K562 (cell line): ENCODE results near the gene GART. TPM values are rescaled to one million over a fixed set of nuclear protein-coding genes. Genes with fewer than 3 reads are reported as not detected.

ENCODE experiments used
- BDP1 ChIP-seq: IDR thresholded peaks from 3 replicates; pipeline ENCODE4 v1.6.1; 2011; ENCODE audit not compliant: insufficient read length, insufficient read depth
- CAMTA2 ChIP-seq: fragments of 250-450 bp; sonication (Bioruptor Pico); conservative IDR thresholded peaks from 2 replicates; pipeline ENCODE4 v1.5.1; 2022
- HDAC8 ChIP-seq: fragments of 450-650 bp; IDR thresholded peaks from 2 replicates; pipeline ENCODE4 v1.6.1; 2016; ENCODE audit warnings: mild to moderate bottlenecking, missing genetic modification characterization, moderate library complexity, missing compliant biosample characterization
- MYNN ChIP-seq, 2 experiments: sonication (generic); formaldehyde crosslinking in 1 of 2; IDR thresholded peaks; 2 replicates each; pipeline versions ENCODE4 v1.5.0 to v1.6.1; 2016 to 2020; ENCODE audit warnings: antibody characterized with exemption in 1 of 2, missing genetic modification reagents in 1 of 2
- NCOR1 ChIP-seq: fragments of 450-650 bp; IDR thresholded peaks from 2 replicates; pipeline ENCODE4 v1.6.1; 2016; ENCODE audit warnings: mild to moderate bottlenecking, moderate library complexity
- NFXL1 ChIP-seq: fragments of 450-650 bp; formaldehyde crosslinking; IDR thresholded peaks from 2 replicates; pipeline ENCODE4 v1.4.0; 2021; ENCODE audit warnings: mild to moderate bottlenecking
- NUFIP1 ChIP-seq: fragments of 450-650 bp; IDR thresholded peaks from 2 replicates; pipeline ENCODE4 v1.6.1; 2018; ENCODE audit not compliant: partially characterized antibody
- POLR2H ChIP-seq: IDR thresholded peaks from 2 replicates; pipeline ENCODE4 v1.6.1; 2016; ENCODE audit warnings: missing genetic modification characterization, low read depth, mild to moderate bottlenecking, control low read depth, missing compliant biosample characterization, moderate library complexity
- RBM15 ChIP-seq: fragments of 200-400 bp; formaldehyde crosslinking; IDR thresholded peaks from 2 replicates; pipeline ENCODE4 v1.6.1; 2018; ENCODE audit warnings: mild to moderate bottlenecking, low read length, moderate library complexity; ENCODE audit not compliant: insufficient read depth
- SIN3A ChIP-seq, 2 experiments: fragments of 150-350 bp in 1 of 2; IDR thresholded peaks; 2 replicates each; pipeline ENCODE4 v1.6.1; 2011 to 2016; ENCODE audit warnings: borderline replicate concordance in 2 of 2, low read depth in 2 of 2, low read length in 2 of 2, mild to moderate bottlenecking in 2 of 2, moderate library complexity in 2 of 2; ENCODE audit not compliant: control insufficient read depth in 1 of 2
- STAT5A ChIP-seq: IDR thresholded peaks from 2 replicates; pipeline ENCODE4 v1.6.1; 2012; ENCODE audit warnings: low read length, inconsistent platforms, borderline replicate concordance
- THAP12 ChIP-seq: fragments of 250-450 bp; sonication (Bioruptor Pico); IDR thresholded peaks from 2 replicates; pipeline ENCODE4 v1.9.0; 2021; ENCODE audit warnings: mild to moderate bottlenecking, inconsistent platforms
- ZNF785 ChIP-seq: fragments of 250-450 bp; sonication (Bioruptor Pico); IDR thresholded peaks from 2 replicates; pipeline ENCODE4 v1.4.0; 2020; ENCODE audit warnings: mild to moderate bottlenecking
- polyA plus RNA-seq, 8 experiments: library from polyadenylated mRNA; depleted of rRNA in 4 of 8; stranded (reverse) in 5 of 8; unstranded in 3 of 8; fragments of >200 nt; fragmentation: Nextera tagmentation in 2 of 8; fragmentation: Illumina TruSeq in 1 of 8; extraction: Ambion mirVana in 2 of 8; extraction: Trizol in 1 of 8; gene quantifications; 2 replicates each; pipeline versions ENCODE4 v1.2.1 to v1.2.3, GENCODE V29; 2011 to 2014; ENCODE audit warnings: inconsistent platforms in 1 of 8, missing spikeins in 1 of 8
- total RNA-seq, 7 experiments: library from RNA; depleted of rRNA in 6 of 7; stranded (reverse); fragments of >200 nt in 6 of 7; fragmentation: Illumina TruSeq in 2 of 7; extraction: Trizol in 2 of 7; gene quantifications; 2 replicates each; pipeline versions ENCODE4 v1.2.1 to v1.2.3, GENCODE V29; 2011 to 2021; ENCODE audit warnings: low replicate concordance in 1 of 7

GART gene
- total and polyA plus RNA-seq, 9 of the 15 experiments (the other 6 are each of a cell fraction or from before 2014, with no cell fraction given): 141 to 429 (median 349) TPM

- TF ChIP-seq THAP12 (CRISPR knock-in tag): no peak
- no peak for TF ChIP-seq NUFIP1
- no peak for TF ChIP-seq SIN3A (IDR thresholded peaks at IDR 0.05; ENCODE audit: borderline replicate concordance in 2 of 2, control insufficient read depth in 1 of 2, low read depth in 2 of 2, low read length in 2 of 2)
- TF ChIP-seq POLR2H: no peak
- TF ChIP-seq STAT5A: no peak
- TF ChIP-seq CAMTA2 (CRISPR knock-in tag): no peak
- TF ChIP-seq BDP1: no peak
- no peak for TF ChIP-seq RBM15
- no peak for TF ChIP-seq NCOR1
- TF ChIP-seq NFXL1 (CRISPR knock-in tag): no peak
- TF ChIP-seq ZNF785 (CRISPR knock-in tag): no peak
- no peak for TF ChIP-seq HDAC8 (tag)
- TF ChIP-seq MYNN (IDR thresholded peaks at IDR 0.05): no peak
- TF ChIP-seq MYNN (CRISPR knock-in tag; IDR thresholded peaks at IDR 0.05): no peak
- TF ChIP-seq, all 486 proteins: peak for 0
Observed at GRCh38 chr21:33461538-33462250, 80.2 kb downstream of the GART start (continued).
